Measurements from ENCODE around the gene ABI1. TPM values are rescaled to one million over a fixed set of nuclear protein-coding genes. Genes with fewer than 3 reads are reported as not detected.

Gene ABI1
- total and polyA plus RNA-seq, 2 of the 4 experiments (the other 2 are of a cell fraction) = 49.6 to 71.3 TPM

DNA sequence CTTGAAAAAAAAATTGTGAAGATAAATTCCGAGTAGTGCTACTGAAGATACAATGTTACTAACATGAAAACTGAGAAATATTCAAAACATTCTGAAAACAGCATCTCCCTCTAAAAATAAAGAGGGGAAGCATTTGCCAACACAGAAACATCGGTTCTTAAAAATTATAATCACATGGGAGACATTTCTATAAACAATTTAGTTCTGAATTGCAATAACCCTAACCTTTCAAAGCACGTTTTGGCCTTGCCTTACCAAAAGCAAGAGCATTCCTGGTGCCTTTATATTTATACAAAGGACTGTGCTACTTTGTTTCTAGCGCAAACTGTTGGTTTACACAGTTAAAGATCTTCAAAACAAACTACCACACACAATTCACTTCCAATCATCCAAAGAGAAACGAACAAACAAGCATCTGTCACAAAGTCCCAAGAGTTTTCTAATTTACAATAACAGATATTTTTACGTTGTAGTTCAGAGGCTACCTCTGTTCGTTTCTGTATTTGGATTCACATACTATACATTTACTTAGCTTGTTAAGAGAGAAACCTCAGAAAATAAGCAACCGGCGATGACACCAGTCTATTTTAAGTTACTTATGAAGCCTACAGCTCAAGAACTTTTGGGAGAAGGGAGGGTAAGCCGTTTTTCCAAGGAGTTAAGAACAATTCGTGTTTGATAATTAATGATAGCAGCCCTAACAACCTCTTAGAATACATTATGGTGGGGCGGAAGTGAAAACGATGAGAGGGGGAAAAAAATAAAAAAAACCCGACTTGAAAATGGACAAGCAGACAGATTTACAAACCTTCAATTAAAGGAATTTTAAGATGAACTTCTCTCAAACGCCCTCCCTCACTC is 1.3 kb downstream of the ABI1 start:
- Histone ChIP-seq H2BK20ac (ENCODE audit: low read depth, low read length) (no peak overlapping the region), H3K18ac (ENCODE audit: low read depth, low read length) (peak overlapping the region; percentile 72), H3K4me1 (ENCODE audit: control insufficient read depth, insufficient read depth, low read length) (0 out of 2 replicates have a peak, but pooled peaks cover 2% of the 10 kb centered on the region), H3K9me1 (ENCODE audit: insufficient read depth, low read length) (peaks cover 8% of the 10 kb centered on the region; the same call in 1 of the 2 replicates), H3K56ac (ENCODE audit: extremely low read depth, insufficient read depth, low read length) (peak overlapping the region; percentile 92), H3K27ac (ENCODE audit: insufficient read depth, low read length) (peak overlapping the region; percentile 83; the same call in 1 of the 2 replicates), H3K27me3 (ENCODE audit: control insufficient read depth, insufficient read depth, low read length) (peaks cover 5% of the 10 kb centered on the region), H2AFZ (replicated peaks; ENCODE audit: low read length, poor library complexity) (no peak overlapping the region), H3K4ac (ENCODE audit: low read depth, low read length) (peak overlapping the region; percentile 80), H2BK15ac (ENCODE audit: low read depth, low read length) (no peak overlapping the region), H3K9me3 (ENCODE audit: control insufficient read depth, insufficient read depth, low read length) (no peaks in the 10 kb centered on the region), H4K8ac (ENCODE audit: low read depth in 2 of 2, low read length in 2 of 2) (peak overlapping the region in 1 of 2 experiments; percentile 56; a peak in 1 of 4 replicates), H3K14ac (replicated peaks; ENCODE audit: low read depth, low read length) (peak overlapping the region; percentile 70), H3K4me3 (ENCODE audit: insufficient read depth, low read depth, low read length) (peak overlapping the region; percentile 86), H3K23ac (ENCODE audit: low read depth, low read length) (peak overlapping the region; percentile 21; the same call in 1 of the 2 replicates), H4K20me1 (ENCODE audit: insufficient read depth, low read length) (peaks cover 40% of the 10 kb centered on the region; the same call in 1 of the 2 replicates), H4K91ac (ENCODE audit: insufficient read depth, low read depth, low read length) (0 out of 2 replicates have a peak overlapping the region, but pooled peaks have one; percentile 5), H4K5ac (ENCODE audit: low read depth, low read length) (no peak overlapping the region; the same call in 1 of the 2 replicates), H3K36me3 (ENCODE audit: control insufficient read depth, insufficient read depth, low read length) (no peaks in the 10 kb centered on the region), H2AK9ac (replicated peaks; ENCODE audit: low read depth, low read length, poor library complexity) (no peak overlapping the region), H2BK120ac (ENCODE audit: low read depth, low read length) (no peak overlapping the region), H3K79me1 (ENCODE audit: low read depth in 1 of 2, low read length in 2 of 2) (peaks cover 0 to 27% of the 10 kb centered on the region in 2 experiments; a peak in 2 of 4 replicates), H3K4me2 (ENCODE audit: low read depth, low read length) (peak overlapping the region; percentile 71), H3K9ac (ENCODE audit: low read depth, low read length) (peak overlapping the region; percentile 71), H2AK5ac (ENCODE audit: low read depth, low read length) (no peak overlapping the region), H2BK5ac (ENCODE audit: low read depth, low read length, poor library complexity, severe bottlenecking) (peak overlapping the region; percentile 80)
- WGBS, 2 experiments (ENCODE audit: extremely low coverage in 2 of 2, insufficient read length in 1 of 2) = no CpG with 5 or more reads among the region's 15 CpGs
- no peak for TF ChIP-seq RFX5 (IDR thresholded peaks at IDR 0.05; ENCODE audit: low read depth, low read length)
- no peak for TF ChIP-seq NFE2L2 (IDR thresholded peaks at IDR 0.05; ENCODE audit: low read depth, low read length)
- TF ChIP-seq MXI1 (IDR thresholded peaks at IDR 0.05; ENCODE audit: borderline replicate concordance, low read depth, low read length) = no peak
- TF ChIP-seq MAZ (IDR thresholded peaks at IDR 0.05; ENCODE audit: borderline replicate concordance, low read depth, low read length) = no peak
- TF ChIP-seq POLR2A (IDR thresholded peaks at IDR 0.05; ENCODE audit: low read depth, low read length) = no peak
- no peak for TF ChIP-seq SMC3 (IDR thresholded peaks at IDR 0.05; ENCODE audit: low read depth, low read length)
- TF ChIP-seq MAFK (IDR thresholded peaks at IDR 0.05; ENCODE audit: low read depth, low read length) = no peak
- TF ChIP-seq, protein P1, sequence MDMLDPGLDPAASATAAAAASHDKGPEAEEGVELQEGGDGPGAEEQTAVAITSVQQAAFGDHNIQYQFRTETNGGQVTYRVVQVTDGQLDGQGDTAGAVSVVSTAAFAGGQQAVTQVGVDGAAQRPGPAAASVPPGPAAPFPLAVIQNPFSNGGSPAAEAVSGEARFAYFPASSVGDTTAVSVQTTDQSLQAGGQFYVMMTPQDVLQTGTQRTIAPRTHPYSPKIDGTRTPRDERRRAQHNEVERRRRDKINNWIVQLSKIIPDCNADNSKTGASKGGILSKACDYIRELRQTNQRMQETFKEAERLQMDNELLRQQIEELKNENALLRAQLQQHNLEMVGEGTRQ (IDR thresholded peaks at IDR 0.05; ENCODE audit: low read depth, low read length) = no peak
- TF ChIP-seq, protein P2, sequence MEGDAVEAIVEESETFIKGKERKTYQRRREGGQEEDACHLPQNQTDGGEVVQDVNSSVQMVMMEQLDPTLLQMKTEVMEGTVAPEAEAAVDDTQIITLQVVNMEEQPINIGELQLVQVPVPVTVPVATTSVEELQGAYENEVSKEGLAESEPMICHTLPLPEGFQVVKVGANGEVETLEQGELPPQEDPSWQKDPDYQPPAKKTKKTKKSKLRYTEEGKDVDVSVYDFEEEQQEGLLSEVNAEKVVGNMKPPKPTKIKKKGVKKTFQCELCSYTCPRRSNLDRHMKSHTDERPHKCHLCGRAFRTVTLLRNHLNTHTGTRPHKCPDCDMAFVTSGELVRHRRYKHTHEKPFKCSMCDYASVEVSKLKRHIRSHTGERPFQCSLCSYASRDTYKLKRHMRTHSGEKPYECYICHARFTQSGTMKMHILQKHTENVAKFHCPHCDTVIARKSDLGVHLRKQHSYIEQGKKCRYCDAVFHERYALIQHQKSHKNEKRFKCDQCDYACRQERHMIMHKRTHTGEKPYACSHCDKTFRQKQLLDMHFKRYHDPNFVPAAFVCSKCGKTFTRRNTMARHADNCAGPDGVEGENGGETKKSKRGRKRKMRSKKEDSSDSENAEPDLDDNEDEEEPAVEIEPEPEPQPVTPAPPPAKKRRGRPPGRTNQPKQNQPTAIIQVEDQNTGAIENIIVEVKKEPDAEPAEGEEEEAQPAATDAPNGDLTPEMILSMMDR (conservative IDR thresholded peaks at IDR 0.05; ENCODE audit: low read depth, low read length) = no peak
- TF ChIP-seq BHLHE40 (IDR thresholded peaks at IDR 0.05; ENCODE audit: low read depth, low read length) = no peak
- no peak for TF ChIP-seq CEBPB (IDR thresholded peaks at IDR 0.05; ENCODE audit: low read depth, low read length)
- TF ChIP-seq CHD1 (IDR thresholded peaks at IDR 0.05; ENCODE audit: low read depth, low read length) = no peak
- peak; percentile 38 for DNase-seq
- ATAC-seq (ENCODE audit: low read depth) = no peak
- ChIA-PET CTCF (interaction anchor here (1.1 kb wide), 1 partner anchor 133 kb away, joined by 3 read pairs; no protein-coding TSS in a partner anchor), POLR2A (ENCODE audit: unreplicated experiment) (no interaction called here)
- BruUV-seq (replicated peaks) = no TSS peak
- intact Hi-C loops (cut with micrococcal nuclease) (loop anchor here (1.0 to 5.0 kb wide), 3 partner anchors 92 to 133 kb away; no protein-coding TSS in a partner anchor), in situ Hi-C loops (cut with MboI; ENCODE audit: low sequenced_read_pairs) (no loop called here), dilution Hi-C loops (cut with HindIII; ENCODE audit: low sequenced_read_pairs, unreplicated experiment) (no loop called here)
